SK-N-SH treated with all-trans-retinoic acid at 6 μM for 48 hours (cell line): ENCODE results near the gene POLR2F.

Experiments used
- ATAC-seq: fragments of 200-7000 bp; cut with Tn5 transposase; 3 replicates; pipeline ENCODE4 v1.9.1; 2020; ENCODE audit warnings: mild to moderate bottlenecking, moderate library complexity
- ARNTL ChIP-seq: fragments of 450-650 bp; formaldehyde crosslinking; IDR thresholded peaks from 2 replicates; pipeline ENCODE4 v1.5.0; 2020; ENCODE audit warnings: low read depth, mild to moderate bottlenecking, moderate library complexity, borderline replicate concordance
- BACH2 ChIP-seq: fragments of 250-450 bp; sonication (Bioruptor Pico); IDR thresholded peaks from 2 replicates; pipeline ENCODE4 v1.9.0; 2021; ENCODE audit warnings: mild to moderate bottlenecking, borderline replicate concordance
- CSDC2 ChIP-seq: fragments of 250-450 bp; sonication (Bioruptor Pico); IDR thresholded peaks from 2 replicates; pipeline ENCODE4 v1.5.0; 2020; ENCODE audit warnings: mild to moderate bottlenecking, moderate library complexity
- ESRRG ChIP-seq: fragments of 250-450 bp; sonication (Bioruptor Pico); IDR thresholded peaks from 2 replicates; pipeline ENCODE4 v1.6.1; 2021; ENCODE audit warnings: mild to moderate bottlenecking
- GLIS3 ChIP-seq: fragments of 250-450 bp; sonication (Bioruptor Pico); IDR thresholded peaks from 2 replicates; pipeline ENCODE4 v1.5.0; 2020; ENCODE audit warnings: mild to moderate bottlenecking, moderate library complexity
- ISL1 ChIP-seq: fragments of 250-450 bp; sonication (Bioruptor Pico); IDR thresholded peaks from 2 replicates; pipeline ENCODE4 v2.1.2; 2022; ENCODE audit warnings: mild to moderate bottlenecking, moderate library complexity
- OSR1 ChIP-seq: fragments of 250-450 bp; sonication (Bioruptor Pico); IDR thresholded peaks from 2 replicates; pipeline ENCODE4 v1.8.0; 2022; ENCODE audit warnings: moderate library complexity, mild to moderate bottlenecking, inconsistent platforms
- PPARA ChIP-seq: fragments of 250-450 bp; sonication (Bioruptor Pico); IDR thresholded peaks from 2 replicates; pipeline ENCODE4 v1.5.0; 2020; ENCODE audit warnings: mild to moderate bottlenecking, borderline replicate concordance
- RARB ChIP-seq: fragments of 250-450 bp; sonication (Bioruptor Pico); IDR thresholded peaks from 2 replicates; pipeline ENCODE4 v1.8.0; 2021; ENCODE audit warnings: mild to moderate bottlenecking, moderate library complexity
- SNAI2 ChIP-seq: fragments of 250-450 bp; sonication (Bioruptor Pico); IDR thresholded peaks from 2 replicates; pipeline ENCODE4 v1.5.0; 2020; ENCODE audit warnings: mild to moderate bottlenecking, moderate library complexity
- TCF4 ChIP-seq: fragments of 250-450 bp; sonication (Bioruptor Pico); IDR thresholded peaks from 2 replicates; pipeline ENCODE4 v1.8.0; 2021; ENCODE audit warnings: mild to moderate bottlenecking, moderate library complexity, borderline replicate concordance
- TOX ChIP-seq: fragments of 250-450 bp; sonication (Bioruptor Pico); IDR thresholded peaks from 2 replicates; pipeline ENCODE4 v1.8.0; 2021; ENCODE audit warnings: mild to moderate bottlenecking, moderate library complexity, borderline replicate concordance
- ZC3H10 ChIP-seq: fragments of 250-450 bp; sonication (Bioruptor Pico); IDR thresholded peaks from 2 replicates; pipeline ENCODE4 v1.5.1; 2021; ENCODE audit warnings: mild to moderate bottlenecking, moderate library complexity
- ZFP3 ChIP-seq: fragments of 250-450 bp; sonication (Bioruptor Pico); IDR thresholded peaks from 2 replicates; pipeline ENCODE4 v1.5.0; 2020; ENCODE audit warnings: mild to moderate bottlenecking, moderate library complexity
- ZFP30 ChIP-seq: fragments of 450-650 bp; formaldehyde crosslinking; IDR thresholded peaks from 2 replicates; pipeline ENCODE4 v1.5.0; 2022; ENCODE audit warnings: mild to moderate bottlenecking, moderate library complexity
- ZNF565 ChIP-seq: fragments of 450-650 bp; formaldehyde crosslinking; conservative IDR thresholded peaks from 2 replicates; pipeline ENCODE4 v1.5.0; 2020; ENCODE audit warnings: low read depth, mild to moderate bottlenecking, moderate library complexity
- ZNF70 ChIP-seq: fragments of 450-650 bp; formaldehyde crosslinking; IDR thresholded peaks from 2 replicates; pipeline ENCODE4 v1.5.0; 2020; ENCODE audit warnings: mild to moderate bottlenecking, moderate library complexity
- ZNF8 ChIP-seq: fragments of 450-650 bp; formaldehyde crosslinking; IDR thresholded peaks from 2 replicates; pipeline ENCODE4 v1.5.0; 2020; ENCODE audit warnings: mild to moderate bottlenecking, moderate library complexity
- TF ChIP-seq, protein P1 (sequence below): fragments of 250-450 bp; sonication (Bioruptor Pico); IDR thresholded peaks from 2 replicates; pipeline ENCODE4 v1.8.0; 2020; ENCODE audit warnings: mild to moderate bottlenecking, moderate library complexity, borderline replicate concordance
- TF ChIP-seq, protein P2 (sequence below): fragments of 250-450 bp; sonication (Bioruptor Pico); IDR thresholded peaks from 2 replicates; pipeline ENCODE4 v1.5.0; 2020; ENCODE audit warnings: mild to moderate bottlenecking, moderate library complexity
- TF ChIP-seq, protein P3 (sequence below): fragments of 250-450 bp; sonication (Bioruptor Pico); IDR thresholded peaks from 2 replicates; pipeline ENCODE4 v1.5.1; 2021; ENCODE audit warnings: mild to moderate bottlenecking, moderate library complexity

Gene POLR2F

DNA sequence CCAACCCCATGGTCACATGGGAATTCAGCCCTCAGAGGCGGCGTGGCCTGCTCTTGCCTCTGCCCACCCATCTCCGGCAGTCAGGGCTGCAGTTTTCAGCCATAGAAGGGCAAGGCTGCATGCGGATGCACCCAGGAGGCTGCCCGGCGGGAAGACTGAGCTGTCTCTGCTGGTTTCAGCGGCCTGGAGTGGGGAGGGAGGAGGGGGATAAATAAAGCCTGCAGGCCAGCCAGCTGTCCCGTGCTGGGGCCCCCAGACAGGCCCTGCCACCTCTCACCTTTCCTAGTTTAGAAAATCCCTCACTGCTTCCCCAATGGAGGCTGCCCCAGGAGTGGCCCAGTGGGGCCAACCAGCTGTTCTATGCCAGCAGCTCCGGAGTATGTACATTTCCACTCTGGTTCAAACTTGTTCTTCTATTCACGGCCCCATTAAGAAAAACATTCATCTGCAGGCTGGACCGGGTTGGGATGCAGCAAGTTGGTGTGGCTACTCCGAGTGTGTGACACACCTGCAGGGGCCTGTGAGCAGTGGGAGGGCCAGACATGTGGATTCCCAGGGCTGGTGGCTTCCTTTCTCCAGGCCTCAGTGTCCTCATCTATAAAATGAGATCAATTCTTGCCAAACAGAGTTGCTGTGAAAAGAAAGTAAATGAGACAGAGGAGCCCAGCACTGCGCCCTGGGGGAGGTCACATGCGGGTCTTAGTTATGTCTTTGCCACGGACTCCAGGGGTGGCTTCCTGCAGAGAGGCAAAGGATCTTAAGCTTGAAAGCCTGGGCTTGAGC, 42.4 kb upstream of the POLR2F start:
- no peak for ATAC-seq
- TF ChIP-seq BACH2 (CRISPR knock-in tag): no peak
- no peak for TF ChIP-seq OSR1
- TF ChIP-seq, protein P1, sequence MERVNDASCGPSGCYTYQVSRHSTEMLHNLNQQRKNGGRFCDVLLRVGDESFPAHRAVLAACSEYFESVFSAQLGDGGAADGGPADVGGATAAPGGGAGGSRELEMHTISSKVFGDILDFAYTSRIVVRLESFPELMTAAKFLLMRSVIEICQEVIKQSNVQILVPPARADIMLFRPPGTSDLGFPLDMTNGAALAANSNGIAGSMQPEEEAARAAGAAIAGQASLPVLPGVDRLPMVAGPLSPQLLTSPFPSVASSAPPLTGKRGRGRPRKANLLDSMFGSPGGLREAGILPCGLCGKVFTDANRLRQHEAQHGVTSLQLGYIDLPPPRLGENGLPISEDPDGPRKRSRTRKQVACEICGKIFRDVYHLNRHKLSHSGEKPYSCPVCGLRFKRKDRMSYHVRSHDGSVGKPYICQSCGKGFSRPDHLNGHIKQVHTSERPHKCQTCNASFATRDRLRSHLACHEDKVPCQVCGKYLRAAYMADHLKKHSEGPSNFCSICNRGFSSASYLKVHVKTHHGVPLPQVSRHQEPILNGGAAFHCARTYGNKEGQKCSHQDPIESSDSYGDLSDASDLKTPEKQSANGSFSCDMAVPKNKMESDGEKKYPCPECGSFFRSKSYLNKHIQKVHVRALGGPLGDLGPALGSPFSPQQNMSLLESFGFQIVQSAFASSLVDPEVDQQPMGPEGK (CRISPR knock-in tag): no peak
- no peak for TF ChIP-seq RARB (CRISPR knock-in tag)
- no peak for TF ChIP-seq ISL1 (CRISPR knock-in tag)
- no peak for TF ChIP-seq ZNF8 (CRISPR knock-in tag)
- no peak for TF ChIP-seq PPARA (CRISPR knock-in tag)
- TF ChIP-seq SNAI2 (CRISPR knock-in tag): no peak
- TF ChIP-seq, protein P2, sequence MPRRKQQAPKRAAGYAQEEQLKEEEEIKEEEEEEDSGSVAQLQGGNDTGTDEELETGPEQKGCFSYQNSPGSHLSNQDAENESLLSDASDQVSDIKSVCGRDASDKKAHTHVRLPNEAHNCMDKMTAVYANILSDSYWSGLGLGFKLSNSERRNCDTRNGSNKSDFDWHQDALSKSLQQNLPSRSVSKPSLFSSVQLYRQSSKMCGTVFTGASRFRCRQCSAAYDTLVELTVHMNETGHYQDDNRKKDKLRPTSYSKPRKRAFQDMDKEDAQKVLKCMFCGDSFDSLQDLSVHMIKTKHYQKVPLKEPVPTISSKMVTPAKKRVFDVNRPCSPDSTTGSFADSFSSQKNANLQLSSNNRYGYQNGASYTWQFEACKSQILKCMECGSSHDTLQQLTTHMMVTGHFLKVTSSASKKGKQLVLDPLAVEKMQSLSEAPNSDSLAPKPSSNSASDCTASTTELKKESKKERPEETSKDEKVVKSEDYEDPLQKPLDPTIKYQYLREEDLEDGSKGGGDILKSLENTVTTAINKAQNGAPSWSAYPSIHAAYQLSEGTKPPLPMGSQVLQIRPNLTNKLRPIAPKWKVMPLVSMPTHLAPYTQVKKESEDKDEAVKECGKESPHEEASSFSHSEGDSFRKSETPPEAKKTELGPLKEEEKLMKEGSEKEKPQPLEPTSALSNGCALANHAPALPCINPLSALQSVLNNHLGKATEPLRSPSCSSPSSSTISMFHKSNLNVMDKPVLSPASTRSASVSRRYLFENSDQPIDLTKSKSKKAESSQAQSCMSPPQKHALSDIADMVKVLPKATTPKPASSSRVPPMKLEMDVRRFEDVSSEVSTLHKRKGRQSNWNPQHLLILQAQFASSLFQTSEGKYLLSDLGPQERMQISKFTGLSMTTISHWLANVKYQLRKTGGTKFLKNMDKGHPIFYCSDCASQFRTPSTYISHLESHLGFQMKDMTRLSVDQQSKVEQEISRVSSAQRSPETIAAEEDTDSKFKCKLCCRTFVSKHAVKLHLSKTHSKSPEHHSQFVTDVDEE: no peak
- no peak for TF ChIP-seq ZC3H10 (CRISPR knock-in tag)
- no peak for TF ChIP-seq ESRRG (CRISPR knock-in tag)
- no peak for TF ChIP-seq TOX
- no peak for TF ChIP-seq GLIS3
- no peak for TF ChIP-seq ZNF565
- no peak for TF ChIP-seq ZNF70 (CRISPR knock-in tag)
- TF ChIP-seq CSDC2 (CRISPR knock-in tag): no peak
- no peak for TF ChIP-seq TCF4 (CRISPR knock-in tag)

DNA sequence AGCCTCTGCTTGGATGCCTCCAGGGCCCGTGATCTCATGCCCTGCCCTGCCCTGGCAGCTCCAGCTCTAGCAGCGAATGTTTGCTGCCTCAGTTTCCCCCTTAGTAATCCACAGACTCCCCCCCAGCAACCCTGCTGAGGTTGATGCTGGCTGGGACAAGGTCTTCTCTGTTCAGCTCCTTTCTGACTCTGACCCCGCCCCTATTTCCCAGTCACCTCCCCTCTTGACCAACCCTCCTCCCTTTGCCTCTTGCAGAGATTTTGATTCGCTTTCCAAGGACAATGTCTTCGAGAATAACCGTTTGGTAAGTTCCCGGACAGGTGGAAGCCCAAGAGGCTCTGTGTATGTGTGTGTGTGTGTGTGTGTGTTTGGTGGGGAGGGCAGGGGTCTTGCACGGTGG, 41.8 kb upstream of the POLR2F start:
- TF ChIP-seq ARNTL (CRISPR knock-in tag): no peak
- ATAC-seq: no peak

DNA sequence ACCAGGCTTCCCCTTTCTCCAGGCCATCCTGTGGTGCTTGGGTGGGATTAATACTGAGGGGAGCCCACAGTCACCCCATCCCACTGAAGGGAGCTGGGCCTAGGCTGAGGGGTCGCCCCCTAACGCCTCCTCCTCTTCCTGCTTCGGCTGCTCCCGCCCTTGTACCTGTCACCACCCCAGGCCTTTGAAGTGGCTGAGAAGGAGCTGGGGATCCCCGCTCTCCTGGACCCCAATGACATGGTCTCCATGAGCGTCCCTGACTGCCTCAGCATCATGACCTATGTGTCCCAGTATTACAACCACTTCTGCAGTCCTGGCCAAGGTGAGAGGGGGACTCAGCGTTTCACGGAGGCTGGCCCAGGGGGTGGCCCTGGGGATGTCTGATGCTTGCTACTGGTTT, 41.3 kb upstream of the POLR2F start:
- no peak for ATAC-seq
- no peak for TF ChIP-seq ZNF8 (CRISPR knock-in tag)
- TF ChIP-seq ZNF70 (CRISPR knock-in tag): no peak
- TF ChIP-seq, protein P3, sequence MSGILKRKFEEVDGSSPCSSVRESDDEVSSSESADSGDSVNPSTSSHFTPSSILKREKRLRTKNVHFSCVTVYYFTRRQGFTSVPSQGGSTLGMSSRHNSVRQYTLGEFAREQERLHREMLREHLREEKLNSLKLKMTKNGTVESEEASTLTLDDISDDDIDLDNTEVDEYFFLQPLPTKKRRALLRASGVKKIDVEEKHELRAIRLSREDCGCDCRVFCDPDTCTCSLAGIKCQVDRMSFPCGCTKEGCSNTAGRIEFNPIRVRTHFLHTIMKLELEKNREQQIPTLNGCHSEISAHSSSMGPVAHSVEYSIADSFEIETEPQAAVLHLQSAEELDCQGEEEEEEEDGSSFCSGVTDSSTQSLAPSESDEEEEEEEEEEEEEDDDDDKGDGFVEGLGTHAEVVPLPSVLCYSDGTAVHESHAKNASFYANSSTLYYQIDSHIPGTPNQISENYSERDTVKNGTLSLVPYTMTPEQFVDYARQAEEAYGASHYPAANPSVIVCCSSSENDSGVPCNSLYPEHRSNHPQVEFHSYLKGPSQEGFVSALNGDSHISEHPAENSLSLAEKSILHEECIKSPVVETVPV: no peak
- no peak for TF ChIP-seq ZNF565
- no peak for TF ChIP-seq ZFP30 (CRISPR knock-in tag)
- no peak for TF ChIP-seq GLIS3
- TF ChIP-seq ARNTL (CRISPR knock-in tag): no peak
- TF ChIP-seq TCF4 (CRISPR knock-in tag): no peak
- no peak for TF ChIP-seq SNAI2 (CRISPR knock-in tag)
- TF ChIP-seq RARB (CRISPR knock-in tag): no peak
- TF ChIP-seq PPARA (CRISPR knock-in tag): no peak
- no peak for TF ChIP-seq ZFP3 (CRISPR knock-in tag)
- TF ChIP-seq, protein P1 (CRISPR knock-in tag): no peak
